ENCODE results near the gene ITGAD.

Gene ITGAD

DNA sequence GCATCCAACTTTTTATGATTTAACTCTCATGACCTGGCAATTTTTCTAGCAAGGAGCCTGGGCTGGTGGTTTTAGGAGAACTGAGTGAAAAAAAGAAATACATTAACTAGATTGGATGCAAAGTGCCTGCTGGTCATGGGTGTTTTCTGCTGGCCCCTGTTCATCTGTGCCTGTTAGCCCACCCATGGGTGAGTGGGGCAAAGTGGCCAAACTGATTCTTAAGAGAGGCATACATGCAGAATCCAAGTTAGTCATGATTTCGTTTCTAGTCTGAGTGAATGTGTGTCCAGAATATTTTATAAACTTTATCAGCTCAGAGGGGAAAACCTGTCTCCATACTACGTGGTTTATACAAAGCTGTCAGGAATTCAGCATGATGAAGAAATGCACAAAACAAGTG lies 4.6 kb upstream of the ITGAD start:
- TF ChIP-seq, protein P1, sequence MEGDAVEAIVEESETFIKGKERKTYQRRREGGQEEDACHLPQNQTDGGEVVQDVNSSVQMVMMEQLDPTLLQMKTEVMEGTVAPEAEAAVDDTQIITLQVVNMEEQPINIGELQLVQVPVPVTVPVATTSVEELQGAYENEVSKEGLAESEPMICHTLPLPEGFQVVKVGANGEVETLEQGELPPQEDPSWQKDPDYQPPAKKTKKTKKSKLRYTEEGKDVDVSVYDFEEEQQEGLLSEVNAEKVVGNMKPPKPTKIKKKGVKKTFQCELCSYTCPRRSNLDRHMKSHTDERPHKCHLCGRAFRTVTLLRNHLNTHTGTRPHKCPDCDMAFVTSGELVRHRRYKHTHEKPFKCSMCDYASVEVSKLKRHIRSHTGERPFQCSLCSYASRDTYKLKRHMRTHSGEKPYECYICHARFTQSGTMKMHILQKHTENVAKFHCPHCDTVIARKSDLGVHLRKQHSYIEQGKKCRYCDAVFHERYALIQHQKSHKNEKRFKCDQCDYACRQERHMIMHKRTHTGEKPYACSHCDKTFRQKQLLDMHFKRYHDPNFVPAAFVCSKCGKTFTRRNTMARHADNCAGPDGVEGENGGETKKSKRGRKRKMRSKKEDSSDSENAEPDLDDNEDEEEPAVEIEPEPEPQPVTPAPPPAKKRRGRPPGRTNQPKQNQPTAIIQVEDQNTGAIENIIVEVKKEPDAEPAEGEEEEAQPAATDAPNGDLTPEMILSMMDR (IDR thresholded peaks at IDR 0.05; ENCODE audit: low read depth, low read length), result no peak
- in situ Hi-C loops (cut with HindIII; ENCODE audit: low sequenced_read_pairs), result no loop called here
- no peak overlapping the region for H3K4me3 ChIP-seq (ENCODE audit: low read depth, low read length)
- no peak for DNase-seq (ENCODE audit: low read depth, low spot score)

DNA sequence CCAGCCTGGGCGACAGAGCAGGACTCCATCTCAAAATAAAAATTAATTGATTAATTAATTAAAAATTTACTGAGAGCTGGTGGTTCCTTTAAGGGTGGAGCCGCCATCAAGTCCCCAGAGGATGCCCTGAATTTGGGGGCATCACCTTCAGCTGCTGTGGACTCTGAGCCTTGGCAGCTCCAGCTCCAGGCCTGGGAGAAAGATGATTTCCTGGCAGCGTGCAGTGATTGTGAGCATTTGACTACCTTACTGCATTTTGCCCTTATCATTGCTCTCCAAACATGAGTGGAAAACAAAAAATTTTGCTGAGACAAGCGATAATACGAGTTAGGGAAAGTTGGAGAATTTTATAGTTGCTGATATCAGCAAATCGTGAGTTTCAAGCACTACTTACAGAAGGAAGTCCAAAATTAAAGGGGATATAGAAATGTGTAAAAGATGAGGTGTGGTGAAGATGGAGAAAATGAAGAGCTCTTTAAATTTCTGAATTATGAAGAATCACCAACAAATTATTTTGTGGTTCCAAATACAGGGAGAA lies 2.6 kb upstream of the ITGAD start:
- DNase-seq (ENCODE audit: low read depth, low spot score), result no peak
- no peak overlapping the region for H3K4me3 ChIP-seq (ENCODE audit: low read depth, low read length)
- TF ChIP-seq, protein P1 (IDR thresholded peaks at IDR 0.05; ENCODE audit: low read depth, low read length), result no peak
- in situ Hi-C loops (cut with HindIII; ENCODE audit: low sequenced_read_pairs), result no loop called here

DNA sequence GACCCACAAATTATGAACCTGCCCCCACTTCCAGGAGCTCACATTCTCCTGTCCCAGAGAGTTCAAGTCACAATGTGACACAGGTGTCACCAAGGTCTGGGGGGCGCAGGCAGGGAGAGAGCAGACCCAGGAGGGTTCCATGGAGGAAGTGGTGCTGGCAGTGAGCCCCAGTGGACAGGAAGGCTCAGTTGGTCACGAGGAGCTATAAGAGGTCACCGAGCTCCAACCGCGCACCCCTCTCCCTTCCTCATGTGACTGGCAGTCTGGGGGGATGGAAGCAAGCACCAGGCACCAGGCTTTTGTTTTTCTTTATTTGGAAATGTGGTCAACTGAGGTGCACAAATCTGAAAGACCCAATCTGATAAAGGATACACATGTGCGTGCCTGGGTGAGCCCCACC lies 2.5 kb downstream of the ITGAD start:
- in situ Hi-C loops (cut with HindIII; ENCODE audit: low sequenced_read_pairs), result no loop called here
- DNase-seq (ENCODE audit: low read depth, low spot score), result no peak
- TF ChIP-seq, protein P1 (IDR thresholded peaks at IDR 0.05; ENCODE audit: low read depth, low read length), result no peak
- no peak overlapping the region for H3K4me3 ChIP-seq (ENCODE audit: low read depth, low read length)

DNA sequence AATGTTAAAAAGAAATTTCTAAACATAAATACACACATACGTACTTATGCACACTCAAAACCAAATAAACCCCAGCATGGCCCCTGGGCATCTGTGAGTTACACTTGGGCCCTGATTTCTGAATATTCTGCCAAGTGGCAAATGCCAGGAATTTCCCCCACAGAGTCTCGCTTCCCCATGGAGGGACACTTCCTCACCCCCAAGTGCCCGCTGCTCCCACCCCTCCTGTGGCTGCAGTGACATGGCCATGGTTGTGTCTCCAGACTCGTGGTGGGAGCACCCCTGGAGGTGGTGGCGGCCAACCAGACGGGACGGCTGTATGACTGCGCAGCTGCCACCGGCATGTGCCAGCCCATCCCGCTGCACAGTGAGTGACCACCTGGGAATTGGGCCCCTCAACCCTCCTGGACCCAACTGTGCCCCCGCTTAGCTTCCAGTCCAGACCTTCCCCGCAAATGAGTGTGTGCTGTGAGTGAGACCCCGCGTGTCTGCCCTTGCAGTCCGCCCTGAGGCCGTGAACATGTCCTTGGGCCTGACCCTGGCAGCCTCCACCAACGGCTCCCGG lies 4.0 kb downstream of the ITGAD start:
- in situ Hi-C loops (cut with HindIII; ENCODE audit: low sequenced_read_pairs), result no loop called here
- H3K4me3 ChIP-seq (ENCODE audit: low read depth, low read length), result no peak overlapping the region
- no peak for DNase-seq (ENCODE audit: low read depth, low spot score)
- TF ChIP-seq, protein P1 (IDR thresholded peaks at IDR 0.05; ENCODE audit: low read depth, low read length), result no peak

DNA sequence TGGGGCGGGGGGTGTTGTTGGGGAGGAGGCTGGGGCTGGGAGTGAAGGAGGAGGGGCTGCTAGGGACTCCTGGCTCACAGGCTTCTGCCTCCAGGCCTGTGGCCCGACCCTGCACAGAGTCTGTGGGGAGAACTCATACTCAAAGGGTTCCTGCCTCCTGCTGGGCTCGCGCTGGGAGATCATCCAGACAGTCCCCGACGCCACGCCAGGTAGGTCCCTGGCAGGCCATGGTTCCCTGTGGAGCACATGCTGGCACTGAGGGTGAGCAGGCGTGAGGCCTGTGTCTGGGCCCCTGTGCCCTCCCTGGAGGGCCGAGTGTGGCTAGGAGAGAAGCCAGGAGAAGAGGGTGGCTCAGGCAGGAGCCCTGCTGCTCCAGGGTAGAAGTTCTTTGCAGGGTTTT lies 4.6 kb downstream of the ITGAD start:
- no peak overlapping the region for H3K4me3 ChIP-seq (ENCODE audit: low read depth, low read length)
- DNase-seq (ENCODE audit: low read depth, low spot score), result no peak
- TF ChIP-seq, protein P1 (IDR thresholded peaks at IDR 0.05; ENCODE audit: low read depth, low read length), result no peak
- in situ Hi-C loops (cut with HindIII; ENCODE audit: low sequenced_read_pairs), result no loop called here

DNA sequence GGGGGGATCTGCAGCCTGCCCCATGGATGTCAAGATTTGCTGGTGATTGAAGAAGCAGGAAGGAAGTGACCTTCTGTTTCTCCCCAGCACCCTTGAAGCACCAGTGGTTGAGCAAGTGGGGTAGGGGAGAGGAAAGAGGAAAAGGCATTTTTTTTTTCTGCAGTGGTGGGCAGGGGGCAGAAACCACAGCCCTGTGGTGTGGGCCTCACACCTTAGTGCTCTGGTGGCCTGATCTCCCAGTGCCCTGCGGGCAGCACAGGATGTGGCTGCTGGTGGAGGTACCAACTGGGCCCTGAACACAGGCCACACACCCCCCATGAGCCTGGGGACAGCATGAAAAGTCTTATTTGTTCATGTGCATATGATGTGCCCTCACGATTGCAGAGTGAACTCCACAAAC lies 7.1 kb downstream of the ITGAD start:
- no peak for DNase-seq (ENCODE audit: low read depth, low spot score)
- TF ChIP-seq, protein P1 (IDR thresholded peaks at IDR 0.05; ENCODE audit: low read depth, low read length), result no peak
- H3K4me3 ChIP-seq (ENCODE audit: low read depth, low read length), result no peak overlapping the region
- in situ Hi-C loops (cut with HindIII; ENCODE audit: low sequenced_read_pairs), result no loop called here
